GM12878 (cell line): Measurements from ENCODE around the gene ABHD6. TPM values are rescaled to one million over a fixed set of nuclear protein-coding genes. Genes with fewer than 3 reads are reported as not detected.

ENCODE experiments used
- BACH1 ChIP-seq: fragments of 450-650 bp; IDR thresholded peaks from 2 replicates; pipeline ENCODE4 v1.6.1; 2017; ENCODE audit warnings: mild to moderate bottlenecking, borderline replicate concordance
- CBX5 ChIP-seq: sonication (generic); IDR thresholded peaks from 2 replicates; pipeline ENCODE4 v1.6.1; 2016; ENCODE audit warnings: low read depth, moderate library complexity, mild to moderate bottlenecking, inconsistent platforms
- GATAD2B ChIP-seq: fragments of 450-650 bp; conservative IDR thresholded peaks from 2 replicates; pipeline ENCODE4 v1.6.1; 2017; ENCODE audit warnings: low read depth, mild to moderate bottlenecking, moderate library complexity
- IKZF1 ChIP-seq: fragments of 450-650 bp; conservative IDR thresholded peaks from 2 replicates; pipeline ENCODE4 v1.6.1; 2017; ENCODE audit warnings: antibody characterized with exemption, mild to moderate bottlenecking
- JUNB ChIP-seq: IDR thresholded peaks from 2 replicates; pipeline ENCODE4 v1.6.1; 2016; ENCODE audit warnings: antibody characterized with exemption, mild to moderate bottlenecking
- MTA3 ChIP-seq: IDR thresholded peaks from 2 replicates; pipeline ENCODE4 v1.6.1; 2012; ENCODE audit warnings: low read length, inconsistent platforms, borderline replicate concordance
- NFIC ChIP-seq: IDR thresholded peaks from 2 replicates; pipeline ENCODE4 v1.6.1; 2012; ENCODE audit warnings: low read depth, mild to moderate bottlenecking, inconsistent platforms, low read length, moderate library complexity
- POLR2AphosphoS5 ChIP-seq: IDR thresholded peaks from 2 replicates; pipeline ENCODE4 v1.6.1; 2011; ENCODE audit warnings: mild to moderate bottlenecking, low read length, inconsistent platforms
- RUNX3 ChIP-seq: IDR thresholded peaks from 2 replicates; pipeline ENCODE4 v1.6.1; 2012; ENCODE audit warnings: low read length, inconsistent platforms
- SMAD5 ChIP-seq: IDR thresholded peaks from 2 replicates; pipeline ENCODE4 v1.6.1; 2016; ENCODE audit warnings: antibody characterized with exemption, low read depth
- SMARCA5 ChIP-seq: fragments of 450-650 bp; IDR thresholded peaks from 2 replicates; pipeline ENCODE4 v1.6.1; 2017; ENCODE audit warnings: mild to moderate bottlenecking
- SREBF1 ChIP-seq: IDR thresholded peaks from 2 replicates; pipeline ENCODE4 v1.6.1; 2012; ENCODE audit warnings: mild to moderate bottlenecking, low read length
- SREBF2 ChIP-seq: IDR thresholded peaks from 2 replicates; pipeline ENCODE4 v1.6.1; 2012; ENCODE audit warnings: mild to moderate bottlenecking, low read length
- ZBED1 ChIP-seq: IDR thresholded peaks from 2 replicates; pipeline ENCODE4 v1.6.1; 2016; ENCODE audit warnings: borderline replicate concordance
- ZNF217 ChIP-seq: fragments of 450-650 bp; IDR thresholded peaks from 2 replicates; pipeline ENCODE4 v1.6.1; 2017; ENCODE audit warnings: antibody characterized with exemption, mild to moderate bottlenecking
- polyA plus RNA-seq, 11 experiments: library from polyadenylated mRNA; depleted of rRNA in 4 of 11; unstranded in 6 of 11; stranded (reverse) in 5 of 11; fragments of >200 nt; fragmentation: Nextera tagmentation in 4 of 11; fragmentation: Illumina TruSeq in 1 of 11; extraction: Ambion mirVana in 4 of 11; extraction: Trizol in 1 of 11; gene quantifications; 1 replicate in 1 of 11; 2 replicates in 10 of 11; pipeline versions ENCODE4 v1.2.1 to v1.2.3, GENCODE V29; 2011 to 2016; ENCODE audit warnings: inconsistent platforms in 2 of 11, missing spikeins in 2 of 11, low read depth in 1 of 11
- total RNA-seq, 4 experiments: library from RNA; depleted of rRNA in 3 of 4; stranded (reverse); fragments of >200 nt in 3 of 4; fragmentation: Illumina TruSeq in 1 of 4; extraction: Trizol in 1 of 4; gene quantifications; 2 replicates each; pipeline versions ENCODE4 v1.2.1 to v1.2.3, GENCODE V29; 2013 to 2021
- TF ChIP-seq, protein P1 (sequence below): fragments of 450-650 bp; formaldehyde crosslinking; IDR thresholded peaks from 2 replicates; pipeline ENCODE4 v1.4.0; 2022; ENCODE audit warnings: mild to moderate bottlenecking, moderate library complexity
- TF ChIP-seq, protein P2 (sequence below): fragments of 150-350 bp; IDR thresholded peaks from 2 replicates; pipeline ENCODE4 v1.6.1; 2016; ENCODE audit warnings: low read depth, low read length
- TF ChIP-seq, protein P3 (sequence below): IDR thresholded peaks from 2 replicates; pipeline ENCODE4 v1.6.1; 2012; ENCODE audit warnings: improper control_type of control experiment, low read depth, low read length; ENCODE audit not compliant: insufficient replicate concordance

ABHD6 gene
- total and polyA plus RNA-seq, 10 of the 15 experiments (the other 5 are each of a cell fraction or from before 2014, with no cell fraction given) = 1.4 to 33.2 (median 3.2) TPM

DNA sequence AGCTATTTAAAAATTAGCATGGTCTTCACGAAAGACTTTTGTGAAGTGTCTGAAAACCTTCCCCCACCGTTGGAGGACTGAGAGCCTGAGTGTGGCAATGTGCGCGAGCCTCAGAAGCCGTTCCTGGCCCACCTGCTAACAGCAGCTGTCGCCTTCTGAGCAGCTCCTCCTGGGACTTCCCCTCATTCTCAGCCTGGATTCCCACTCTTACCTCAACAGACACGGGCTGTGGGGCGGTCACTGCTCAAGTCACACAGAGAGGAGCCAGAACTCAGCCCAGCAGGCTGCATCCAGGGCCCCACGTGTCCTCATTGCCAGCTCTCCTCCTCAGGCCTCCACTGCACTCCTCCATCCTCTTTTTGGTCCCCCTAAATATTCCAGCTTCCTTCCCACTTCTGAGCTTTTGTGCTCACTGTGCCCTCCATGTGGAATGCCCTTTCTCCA, 34.7 kb upstream of the ABHD6 start (continued):
- TF ChIP-seq, protein P1, sequence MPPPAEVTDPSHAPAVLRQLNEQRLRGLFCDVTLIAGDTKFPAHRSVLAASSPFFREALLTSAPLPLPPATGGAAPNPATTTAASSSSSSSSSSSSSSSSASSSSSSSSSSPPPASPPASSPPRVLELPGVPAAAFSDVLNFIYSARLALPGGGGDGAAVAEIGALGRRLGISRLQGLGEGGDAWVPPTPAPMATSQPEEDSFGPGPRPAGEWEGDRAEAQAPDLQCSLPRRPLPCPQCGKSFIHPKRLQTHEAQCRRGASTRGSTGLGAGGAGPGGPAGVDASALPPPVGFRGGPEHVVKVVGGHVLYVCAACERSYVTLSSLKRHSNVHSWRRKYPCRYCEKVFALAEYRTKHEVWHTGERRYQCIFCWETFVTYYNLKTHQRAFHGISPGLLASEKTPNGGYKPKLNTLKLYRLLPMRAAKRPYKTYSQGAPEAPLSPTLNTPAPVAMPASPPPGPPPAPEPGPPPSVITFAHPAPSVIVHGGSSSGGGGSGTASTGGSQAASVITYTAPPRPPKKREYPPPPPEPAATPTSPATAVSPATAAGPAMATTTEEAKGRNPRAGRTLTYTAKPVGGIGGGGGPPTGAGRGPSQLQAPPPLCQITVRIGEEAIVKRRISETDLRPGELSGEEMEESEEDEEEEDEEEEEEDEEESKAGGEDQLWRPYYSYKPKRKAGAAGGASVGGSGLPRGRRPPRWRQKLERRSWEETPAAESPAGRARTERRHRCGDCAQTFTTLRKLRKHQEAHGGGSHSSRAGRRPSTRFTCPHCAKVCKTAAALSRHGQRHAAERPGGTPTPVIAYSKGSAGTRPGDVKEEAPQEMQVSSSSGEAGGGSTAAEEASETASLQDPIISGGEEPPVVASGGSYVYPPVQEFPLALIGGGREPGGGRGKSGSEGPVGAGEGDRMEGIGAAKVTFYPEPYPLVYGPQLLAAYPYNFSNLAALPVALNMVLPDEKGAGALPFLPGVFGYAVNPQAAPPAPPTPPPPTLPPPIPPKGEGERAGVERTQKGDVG (CRISPR knock-in tag) = 0 out of 2 replicates have a peak, but pooled peaks have one; percentile 51
- TF ChIP-seq MTA3 (0 out of 2 replicates have a peak, but pooled peaks have one; percentile 9), JUNB (no peak), GATAD2B (peak; percentile 81), CBX5 (no peak), POLR2AphosphoS5 (peak; percentile 73), ZBED1 (peak; percentile 56; the same call in 1 of the 2 replicates), ZNF217 (no peak), SMAD5 (no peak), NFIC (peak; percentile 62; the same call in 1 of the 2 replicates), IKZF1 (peak; percentile 92), RUNX3 (peak; percentile 54), BACH1 (peak; percentile 75; the same call in 1 of the 2 replicates), SMARCA5 (no peak), SREBF2 (no peak), SREBF1 (no peak)
- TF ChIP-seq, protein P2, sequence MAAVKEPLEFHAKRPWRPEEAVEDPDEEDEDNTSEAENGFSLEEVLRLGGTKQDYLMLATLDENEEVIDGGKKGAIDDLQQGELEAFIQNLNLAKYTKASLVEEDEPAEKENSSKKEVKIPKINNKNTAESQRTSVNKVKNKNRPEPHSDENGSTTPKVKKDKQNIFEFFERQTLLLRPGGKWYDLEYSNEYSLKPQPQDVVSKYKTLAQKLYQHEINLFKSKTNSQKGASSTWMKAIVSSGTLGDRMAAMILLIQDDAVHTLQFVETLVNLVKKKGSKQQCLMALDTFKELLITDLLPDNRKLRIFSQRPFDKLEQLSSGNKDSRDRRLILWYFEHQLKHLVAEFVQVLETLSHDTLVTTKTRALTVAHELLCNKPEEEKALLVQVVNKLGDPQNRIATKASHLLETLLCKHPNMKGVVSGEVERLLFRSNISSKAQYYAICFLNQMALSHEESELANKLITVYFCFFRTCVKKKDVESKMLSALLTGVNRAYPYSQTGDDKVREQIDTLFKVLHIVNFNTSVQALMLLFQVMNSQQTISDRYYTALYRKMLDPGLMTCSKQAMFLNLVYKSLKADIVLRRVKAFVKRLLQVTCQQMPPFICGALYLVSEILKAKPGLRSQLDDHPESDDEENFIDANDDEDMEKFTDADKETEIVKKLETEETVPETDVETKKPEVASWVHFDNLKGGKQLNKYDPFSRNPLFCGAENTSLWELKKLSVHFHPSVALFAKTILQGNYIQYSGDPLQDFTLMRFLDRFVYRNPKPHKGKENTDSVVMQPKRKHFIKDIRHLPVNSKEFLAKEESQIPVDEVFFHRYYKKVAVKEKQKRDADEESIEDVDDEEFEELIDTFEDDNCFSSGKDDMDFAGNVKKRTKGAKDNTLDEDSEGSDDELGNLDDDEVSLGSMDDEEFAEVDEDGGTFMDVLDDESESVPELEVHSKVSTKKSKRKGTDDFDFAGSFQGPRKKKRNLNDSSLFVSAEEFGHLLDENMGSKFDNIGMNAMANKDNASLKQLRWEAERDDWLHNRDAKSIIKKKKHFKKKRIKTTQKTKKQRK = no peak
- TF ChIP-seq, protein P3, sequence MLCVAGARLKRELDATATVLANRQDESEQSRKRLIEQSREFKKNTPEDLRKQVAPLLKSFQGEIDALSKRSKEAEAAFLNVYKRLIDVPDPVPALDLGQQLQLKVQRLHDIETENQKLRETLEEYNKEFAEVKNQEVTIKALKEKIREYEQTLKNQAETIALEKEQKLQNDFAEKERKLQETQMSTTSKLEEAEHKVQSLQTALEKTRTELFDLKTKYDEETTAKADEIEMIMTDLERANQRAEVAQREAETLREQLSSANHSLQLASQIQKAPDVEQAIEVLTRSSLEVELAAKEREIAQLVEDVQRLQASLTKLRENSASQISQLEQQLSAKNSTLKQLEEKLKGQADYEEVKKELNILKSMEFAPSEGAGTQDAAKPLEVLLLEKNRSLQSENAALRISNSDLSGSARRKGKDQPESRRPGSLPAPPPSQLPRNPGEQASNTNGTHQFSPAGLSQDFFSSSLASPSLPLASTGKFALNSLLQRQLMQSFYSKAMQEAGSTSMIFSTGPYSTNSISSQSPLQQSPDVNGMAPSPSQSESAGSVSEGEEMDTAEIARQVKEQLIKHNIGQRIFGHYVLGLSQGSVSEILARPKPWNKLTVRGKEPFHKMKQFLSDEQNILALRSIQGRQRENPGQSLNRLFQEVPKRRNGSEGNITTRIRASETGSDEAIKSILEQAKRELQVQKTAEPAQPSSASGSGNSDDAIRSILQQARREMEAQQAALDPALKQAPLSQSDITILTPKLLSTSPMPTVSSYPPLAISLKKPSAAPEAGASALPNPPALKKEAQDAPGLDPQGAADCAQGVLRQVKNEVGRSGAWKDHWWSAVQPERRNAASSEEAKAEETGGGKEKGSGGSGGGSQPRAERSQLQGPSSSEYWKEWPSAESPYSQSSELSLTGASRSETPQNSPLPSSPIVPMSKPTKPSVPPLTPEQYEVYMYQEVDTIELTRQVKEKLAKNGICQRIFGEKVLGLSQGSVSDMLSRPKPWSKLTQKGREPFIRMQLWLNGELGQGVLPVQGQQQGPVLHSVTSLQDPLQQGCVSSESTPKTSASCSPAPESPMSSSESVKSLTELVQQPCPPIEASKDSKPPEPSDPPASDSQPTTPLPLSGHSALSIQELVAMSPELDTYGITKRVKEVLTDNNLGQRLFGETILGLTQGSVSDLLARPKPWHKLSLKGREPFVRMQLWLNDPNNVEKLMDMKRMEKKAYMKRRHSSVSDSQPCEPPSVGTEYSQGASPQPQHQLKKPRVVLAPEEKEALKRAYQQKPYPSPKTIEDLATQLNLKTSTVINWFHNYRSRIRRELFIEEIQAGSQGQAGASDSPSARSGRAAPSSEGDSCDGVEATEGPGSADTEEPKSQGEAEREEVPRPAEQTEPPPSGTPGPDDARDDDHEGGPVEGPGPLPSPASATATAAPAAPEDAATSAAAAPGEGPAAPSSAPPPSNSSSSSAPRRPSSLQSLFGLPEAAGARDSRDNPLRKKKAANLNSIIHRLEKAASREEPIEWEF = no peak
